Muscle of back (tissue), 13 donors: ENCODE data around the gene TPPP. TPM values are rescaled to one million over a fixed set of nuclear protein-coding genes. Genes with fewer than 3 reads are reported as not detected.
"Not testable (repeated sequence)": the region's sequence is repeated elsewhere in the genome, so short reads cannot be mapped to it uniquely, and the experiment has no call there.

ENCODE experiments used
- DNase-seq, 3 donors: peaks; one replicate each; pipeline versions ENCODE4 v3.0.0 to v3.0.0-alpha.2; 2013
- long read RNA-seq, 9 donors: transcript quantifications; one replicate each; lab custom pipeline, GENCODE V29; 2026
- polyA plus RNA-seq, 10 donors: library from polyadenylated mRNA; unstranded; fragments of 120-200 nt; gene quantifications; one replicate each; pipeline ENCODE4 v1.2.1, GENCODE V29; 2013; ENCODE audit not compliant: insufficient read length in 10 of 10

TPPP gene
- polyA plus RNA-seq, result 10 to 100 TPM in 1 of 10 donors, 1 to 10 TPM in 9; 4.0 to 12.3 (median 8.0) TPM
- long read RNA-seq, donor 1, full-length matches to known transcripts, result 1 of 1 reads
- long read RNA-seq, donor 1, partial matches to known transcripts, result 0 of 1 reads
- long read RNA-seq, donor 1, other reads (novel, unspliced or antisense), result 0 of 1 reads
- long read RNA-seq, donor 2, full-length matches to known transcripts, result 3 of 3 reads
- long read RNA-seq, donor 2, partial matches to known transcripts, result 0 of 3 reads
- long read RNA-seq, donor 2, other reads (novel, unspliced or antisense), result 0 of 3 reads
- long read RNA-seq, donor 3, result 0 reads
- long read RNA-seq, donor 4, result 0 reads
- long read RNA-seq, donor 5, full-length matches to known transcripts, result 2 of 2 reads
- long read RNA-seq, donor 5, partial matches to known transcripts, result 0 of 2 reads
- long read RNA-seq, donor 5, other reads (novel, unspliced or antisense), result 0 of 2 reads
- long read RNA-seq, donor 6, result 0 reads
- long read RNA-seq, donor 7, full-length matches to known transcripts, result 1 of 1 reads
- long read RNA-seq, donor 7, partial matches to known transcripts, result 0 of 1 reads
- long read RNA-seq, donor 7, other reads (novel, unspliced or antisense), result 0 of 1 reads
- long read RNA-seq, donor 8, result 0 reads
- long read RNA-seq, donor 9, result 0 reads

DNA sequence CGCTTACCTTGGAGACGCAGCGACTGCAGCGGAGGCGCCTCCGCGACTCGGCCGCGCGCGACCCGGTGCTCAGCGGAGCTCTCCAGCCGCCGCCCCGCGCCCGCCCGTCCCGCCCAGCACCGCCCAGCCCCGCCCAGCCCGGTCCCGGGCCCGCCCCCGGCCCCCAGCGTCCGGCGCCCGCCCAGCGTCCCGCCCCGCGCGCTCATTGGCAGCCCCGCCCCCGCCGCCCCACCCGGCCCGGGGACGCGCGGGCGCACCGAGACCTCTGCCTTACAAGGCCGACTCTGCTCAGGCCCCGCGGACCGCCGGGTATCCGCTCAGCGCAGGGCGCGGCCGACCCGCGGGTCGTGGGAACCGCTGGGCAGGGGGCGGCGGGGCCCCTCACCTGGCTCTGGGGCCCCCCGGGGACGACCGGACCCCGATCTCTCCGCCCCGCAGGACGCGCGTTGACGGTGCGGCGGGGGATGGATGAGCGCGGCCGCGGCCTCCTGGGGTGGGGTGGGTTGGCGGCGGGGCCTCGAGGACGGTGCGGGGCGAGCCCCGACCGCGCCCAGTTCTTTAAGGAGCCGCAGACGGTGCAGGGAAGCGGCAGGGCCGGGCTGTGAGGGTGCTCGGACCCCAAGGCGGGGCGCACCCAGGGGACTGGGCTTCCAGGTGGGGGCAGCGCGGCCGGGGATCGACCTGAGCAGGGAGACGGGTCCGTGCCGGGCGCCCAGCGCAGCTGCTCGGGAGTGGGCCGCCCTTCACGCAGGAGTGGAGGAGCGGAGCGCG lies at the start of gene TPPP:
Gene TPPP, minus strand, starts transcription at position 82 of the 771 bp plus-strand sequence. CDS start 15,292 bp downstream, outside the sequence.
- peak; percentile 62 to 85 (median 67) for DNase-seq

DNA sequence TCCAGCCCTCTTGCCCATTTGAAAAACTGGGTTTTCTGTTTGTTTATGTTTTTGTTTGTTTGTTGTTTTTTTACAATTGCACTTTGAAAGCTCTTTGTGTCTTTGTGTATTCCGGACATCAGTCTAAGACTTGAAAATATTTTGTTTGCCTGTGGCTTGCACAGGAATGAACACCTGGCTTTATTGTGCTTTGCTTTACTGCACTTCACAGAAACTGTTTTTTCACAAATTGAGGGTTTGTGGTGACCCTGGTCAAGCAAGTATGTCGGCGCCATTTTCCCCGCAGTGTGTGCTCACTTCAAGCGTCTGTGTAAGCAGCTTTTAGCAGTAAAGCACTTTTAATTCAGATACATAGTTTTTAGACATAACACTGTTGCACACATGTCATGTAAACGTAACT lies 49.1 kb upstream of the TPPP start:
- not testable (repeated sequence) for DNase-seq

DNA sequence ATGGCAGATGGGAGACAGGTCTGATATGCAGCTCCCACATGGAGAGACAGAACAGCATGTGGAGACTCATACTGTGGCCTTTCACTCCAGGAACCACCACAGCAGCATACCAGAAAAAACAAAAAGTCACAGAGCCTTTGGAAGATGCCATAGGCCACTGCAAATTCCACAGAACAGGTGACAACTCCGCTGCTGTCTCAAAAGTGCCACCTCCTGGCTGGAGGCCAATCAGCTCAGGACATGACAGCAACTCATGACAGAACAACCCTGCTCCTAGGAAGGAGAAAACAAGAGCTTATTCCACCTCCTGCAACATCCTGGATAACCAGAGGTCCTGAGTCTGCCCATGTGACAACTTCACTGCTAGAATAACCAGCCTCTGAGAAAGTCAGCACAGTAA lies 41.0 kb upstream of the TPPP start:
- DNase-seq, result not testable (repeated sequence)

- not testable (repeated sequence) for DNase-seq
Measured at GRCh38 chr5:732754-733454, 39.8 kb upstream of the TPPP start.

DNA sequence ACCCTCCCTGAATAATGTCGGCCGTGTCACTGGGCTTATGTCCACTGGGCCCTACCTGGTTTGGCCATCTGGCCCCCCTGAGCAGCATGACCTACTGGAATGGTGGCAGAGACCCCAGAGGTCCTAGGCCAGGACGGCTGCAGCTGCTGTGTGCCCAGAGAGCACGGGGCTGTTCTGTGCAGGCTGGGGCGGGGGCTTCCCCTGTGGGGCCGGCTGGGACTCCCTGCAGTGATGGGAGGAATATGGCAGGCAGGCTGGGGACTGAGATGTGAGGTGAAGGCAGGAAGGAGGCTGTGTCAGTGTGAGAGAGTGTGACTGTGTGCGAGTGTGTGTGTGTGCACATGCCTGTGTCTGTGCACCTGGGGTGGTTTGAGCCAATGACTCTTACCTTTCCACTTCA lies 36.1 kb upstream of the TPPP start:
- not testable (repeated sequence) for DNase-seq

DNA sequence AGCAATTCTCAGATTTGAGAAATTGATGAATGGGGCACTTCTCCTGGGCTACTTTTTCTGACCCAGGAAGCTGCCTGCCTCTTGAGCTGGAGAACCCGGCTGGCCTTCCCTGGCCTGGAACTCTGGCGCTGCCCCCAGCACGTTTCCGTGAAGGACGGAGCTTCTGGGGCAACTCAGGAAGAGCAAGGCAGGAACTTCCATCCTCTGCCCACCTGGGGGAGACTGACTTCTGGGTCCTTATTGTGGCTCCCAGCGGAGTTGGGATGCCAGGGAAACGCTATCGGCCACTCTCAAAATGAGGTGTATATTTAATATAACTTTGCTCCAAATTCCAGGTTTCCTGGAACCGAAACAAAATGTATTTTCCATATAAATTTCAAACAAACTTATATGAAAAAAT lies 33.9 kb upstream of the TPPP start:
- not testable (repeated sequence) for DNase-seq

DNA sequence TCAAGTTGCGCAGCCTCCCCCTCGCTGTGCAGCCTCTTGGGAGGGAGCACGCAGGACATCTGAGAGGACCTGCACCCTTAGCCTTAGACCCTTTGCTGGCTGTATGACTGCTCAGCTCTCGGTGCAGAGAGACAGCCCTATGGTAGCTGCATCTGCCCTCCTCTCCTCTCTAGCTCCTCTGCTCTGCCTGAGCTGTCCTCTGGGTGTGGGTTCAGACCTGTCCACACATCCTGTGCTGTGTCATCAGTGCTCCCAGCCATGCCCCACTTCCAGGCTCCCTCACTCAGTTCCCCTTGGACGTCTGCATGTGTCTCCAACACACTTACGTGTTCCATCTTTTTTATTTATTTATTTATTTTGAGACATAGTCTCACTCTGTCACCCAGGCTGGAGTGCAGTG lies 30.7 kb upstream of the TPPP start:
- DNase-seq, result not testable (repeated sequence)

DNA sequence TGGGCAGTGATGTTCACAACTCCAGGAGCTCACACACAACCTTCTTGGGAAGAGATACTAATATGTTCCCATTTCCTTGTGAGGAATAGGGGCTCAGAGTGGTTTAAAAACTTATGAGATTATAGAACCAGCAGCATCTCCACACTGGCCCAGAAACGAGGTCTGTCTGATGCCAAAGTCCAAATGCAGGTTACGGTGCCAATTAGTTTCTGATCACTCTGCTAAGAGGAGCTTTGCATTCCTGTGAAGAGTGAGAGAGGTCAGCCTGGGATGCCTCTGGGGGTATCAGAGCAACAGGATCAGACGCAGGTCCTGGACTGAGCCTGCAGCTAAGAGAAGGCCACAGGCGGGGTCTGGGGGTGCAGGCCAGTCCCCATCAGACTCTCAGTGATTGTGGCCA lies 30.2 kb upstream of the TPPP start:
- DNase-seq, result not testable (repeated sequence)

DNA sequence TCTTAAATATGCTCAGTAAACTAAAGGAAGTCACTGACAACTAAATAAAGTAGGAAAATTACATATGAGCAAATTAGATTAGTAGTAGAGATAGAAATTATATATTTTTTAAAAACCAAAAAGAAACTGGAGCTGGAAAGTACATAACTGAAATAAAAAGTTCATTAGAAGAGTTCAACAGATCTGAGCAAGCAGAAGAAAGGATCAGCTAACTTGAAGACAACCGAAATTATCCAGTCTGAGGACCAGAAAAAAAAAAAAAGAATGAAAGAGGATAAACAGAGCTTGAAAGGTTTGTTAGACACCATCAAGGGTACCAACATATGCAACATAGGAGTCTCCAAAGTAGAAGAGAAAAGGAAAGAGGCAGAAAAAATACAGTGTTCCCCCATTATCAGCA lies 26.2 kb upstream of the TPPP start:
- not testable (repeated sequence) for DNase-seq

GRCh38 chr5:717143-717542 lies 24.0 kb upstream of the TPPP start:
- DNase-seq, result no peak

DNA sequence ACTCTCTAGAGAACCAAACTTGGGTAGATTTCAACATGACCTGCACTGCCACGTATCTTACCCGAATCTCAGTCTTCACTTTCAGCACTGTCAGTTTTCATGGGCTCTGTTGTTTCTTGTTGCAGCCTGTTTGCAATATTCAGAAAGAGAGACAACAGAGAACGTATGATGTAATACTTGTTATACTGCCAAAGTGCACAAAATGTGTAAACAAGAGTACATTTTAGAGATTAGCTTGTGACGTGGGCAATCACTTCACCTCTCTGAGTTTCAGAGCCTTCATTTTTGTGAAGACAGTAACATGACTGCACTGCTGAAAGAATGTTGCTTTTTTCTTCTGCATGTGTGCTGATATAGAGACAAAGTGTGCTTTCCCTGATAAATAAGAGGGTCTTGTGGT lies 23.6 kb upstream of the TPPP start:
- DNase-seq, result not testable (repeated sequence)

DNA sequence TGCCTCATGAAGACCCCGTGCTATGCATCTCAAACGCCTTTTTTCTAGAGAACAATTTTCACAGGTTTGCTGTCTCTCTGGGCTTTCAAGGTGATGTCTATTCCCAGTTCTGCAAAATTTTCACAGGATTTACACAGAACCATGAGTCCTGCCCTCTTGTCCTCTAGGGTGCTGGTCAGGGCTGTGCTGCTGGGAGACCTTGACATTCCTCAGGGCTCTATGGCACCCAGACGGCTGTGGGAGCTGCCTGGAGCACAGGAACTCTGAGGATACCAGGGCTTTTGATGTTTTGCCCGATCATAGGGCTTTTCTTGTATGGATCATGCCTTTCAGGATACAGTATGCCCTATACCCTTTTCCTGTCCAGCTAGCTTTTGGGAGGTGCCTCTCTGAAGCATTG lies 22.5 kb upstream of the TPPP start:
- DNase-seq, result not testable (repeated sequence)

- not testable (repeated sequence) for DNase-seq
Measured at GRCh38 chr5:714215-715118, 21.3 kb upstream of the TPPP start.

- DNase-seq, result not testable (repeated sequence)
Measured at GRCh38 chr5:713686-714085, 20.5 kb upstream of the TPPP start.

DNA sequence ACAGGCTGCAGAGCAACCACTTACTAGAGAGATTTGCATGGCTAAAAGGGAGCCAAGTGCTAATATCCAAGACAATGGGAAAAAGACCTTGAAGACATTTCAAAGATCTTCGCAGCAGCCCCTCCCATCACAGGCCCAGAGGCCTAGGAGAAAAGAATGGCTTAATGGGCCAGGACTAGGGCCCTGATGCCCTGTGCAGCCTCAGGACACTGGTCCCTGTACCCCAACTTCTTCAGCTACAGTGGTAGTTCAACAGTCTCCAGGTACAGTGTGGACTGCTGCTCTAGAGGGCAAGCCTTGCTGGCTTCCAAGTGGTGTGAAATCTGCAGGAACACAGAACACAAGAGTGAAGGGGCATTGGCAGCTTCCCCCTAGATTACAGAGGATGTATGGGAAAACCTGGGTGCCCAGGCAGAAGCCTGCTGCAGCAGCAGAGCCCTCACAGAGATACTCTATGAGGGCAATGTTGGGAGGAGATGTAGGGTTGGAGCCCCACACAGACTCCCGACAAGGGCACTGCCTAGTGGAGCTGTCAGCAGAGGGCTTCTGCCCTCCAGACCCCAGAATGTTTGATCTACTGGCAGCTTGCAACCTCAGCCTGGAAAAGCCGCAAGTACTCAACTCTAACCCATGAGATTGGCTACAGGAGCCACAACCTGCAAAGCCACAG lies 15.8 kb upstream of the TPPP start:
- DNase-seq, result not testable (repeated sequence)

- DNase-seq, result not testable (repeated sequence)
Measured at GRCh38 chr5:708374-708773, 15.2 kb upstream of the TPPP start.

- not testable (repeated sequence) for DNase-seq
Measured at GRCh38 chr5:706127-706526, 13.0 kb upstream of the TPPP start.

- not testable (repeated sequence) for DNase-seq
Measured at GRCh38 chr5:696753-697702, 3.9 kb upstream of the TPPP start.

DNA sequence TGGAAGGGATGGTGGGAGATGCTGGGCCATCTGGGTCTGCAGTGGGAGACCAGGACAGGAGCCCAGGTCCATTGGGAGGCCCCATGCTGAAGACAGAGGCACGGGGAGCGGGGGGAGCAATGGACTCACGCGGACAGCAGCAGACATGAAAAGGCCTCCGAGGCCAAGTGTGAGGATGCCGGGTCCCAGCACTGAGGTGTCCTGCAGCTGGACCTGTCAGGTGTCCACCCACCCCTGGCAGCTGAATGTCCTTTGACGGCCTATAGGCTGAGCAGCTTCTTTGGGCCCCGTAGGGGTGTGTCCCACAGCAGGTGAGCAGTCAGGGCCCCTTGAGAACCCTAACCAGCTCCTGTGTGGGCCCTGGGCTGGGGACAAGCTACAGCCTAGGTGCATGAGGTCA lies 3.0 kb upstream of the TPPP start:
- DNase-seq, result not testable (repeated sequence)
